AG04450 (cell line): ENCODE measurements around the gene PDE11A. TPM values are rescaled to one million over a fixed set of nuclear protein-coding genes. Genes with fewer than 3 reads are reported as not detected.

ENCODE experiments used
- CTCF ChIA-PET: fragments of 300-600, 350-600 bp; formaldehyde crosslinking; extraction: SDS; loops from one replicate; lab custom pipeline; 2022; ENCODE audit warnings: antibody characterized with exemption, inconsistent platforms; lab: Charles Lee
- POLR2A ChIA-PET: fragments of 350-600 bp; formaldehyde crosslinking; extraction: SDS; loops from one replicate; lab custom pipeline; 2021; ENCODE audit warnings: antibody characterized with exemption, inconsistent platforms; lab: Yijun Ruan, JAX
- DNase-seq: peaks from one replicate; pipeline ENCODE4 v3.0.0-alpha.2; 2011; ENCODE audit warnings: low read depth, low spot score
- H3K27ac ChIP-seq: one replicate; pipeline ENCODE4 v1.5.1; 2012; ENCODE audit warnings: low read depth, low read length, control low read depth
- H3K27me3 ChIP-seq: one replicate; pipeline ENCODE4 v1.6.0; 2012; ENCODE audit warnings: low read length; ENCODE audit not compliant: control insufficient read depth, insufficient read depth
- H3K4me3 ChIP-seq: 2 replicates; pipeline ENCODE4 v1.5.1; 2011; ENCODE audit warnings: mild to moderate bottlenecking, low read depth, low read length, control low read depth
- H3K9me3 ChIP-seq: 2 replicates; pipeline ENCODE4 v1.5.1; 2012; ENCODE audit warnings: low read length; ENCODE audit not compliant: control insufficient read depth, insufficient read depth
- CTCF ChIP-seq: IDR thresholded peaks from 2 replicates; pipeline ENCODE4 v1.5.1; 2011; ENCODE audit warnings: low read depth, low read length, control low read depth, inconsistent platforms
- polyA minus RNA-seq: library from RNA; depleted of rRNA, polyadenylated mRNA; stranded (reverse); fragments of >200 nt; gene quantifications from 2 replicates; pipeline ENCODE4 v1.2.3, GENCODE V29; 2011; rRNA and poly(A)+ RNA removed
- polyA plus RNA-seq: library from polyadenylated mRNA; depleted of rRNA; stranded (reverse); fragments of >200 nt; gene quantifications from 2 replicates; pipeline ENCODE4 v1.2.3, GENCODE V29; 2011; rRNA removed

Gene PDE11A
- polyA plus RNA-seq (0.02 and 0.24 TPM in 2 replicates), polyA minus RNA-seq (0.09 and 0.18 TPM in 2 replicates)

- DNase-seq: no peak
- Histone ChIP-seq H3K4me3 (peak within 1 kb of the TSS; percentile 63), H3K27ac (no peak within 1 kb of the TSS), H3K27me3 (peaks cover 10% of the 10 kb centered on the region), H3K9me3 (peaks cover 2% of the 10 kb centered on the region; the same call in 1 of the 2 replicates)
- ChIA-PET CTCF (interaction anchor here (0.6 to 1.0 kb wide), 2 partner anchors 26 to 60 kb away, joined by 3 to 6 read pairs; no protein-coding TSS in a partner anchor), POLR2A (no interaction called here)
- TF ChIP-seq CTCF: no peak
These were observed at the start of gene PDE11A for GRCh38 chr2:178072383-178073301. PDE11A (minus strand) TSS chr2:178072777; CDS start chr2:178072437, 340 bp downstream.

- ChIA-PET POLR2A (no interaction called here), CTCF (interaction anchor here (1.0 to 5.3 kb wide), 5 partner anchors 9 to 300 kb away, joined by 3 to 29 read pairs (median 13); no protein-coding TSS in a partner anchor)
- TF ChIP-seq CTCF: no peak
- DNase-seq: no peak
- no peaks in the 10 kb centered on the region for H3K27me3 ChIP-seq
- H3K4me3 ChIP-seq: no peak overlapping the region
- H3K27ac ChIP-seq: no peak overlapping the region
- no peaks in the 10 kb centered on the region for H3K9me3 ChIP-seq
These were observed 46.8 kb upstream of the PDE11A start for GRCh38 chr2:178119179-178119922.

- Histone ChIP-seq H3K9me3 (peaks cover under 1% of the 10 kb centered on the region; the same call in 1 of the 2 replicates), H3K4me3 (no peak overlapping the region), H3K27ac (no peak overlapping the region), H3K27me3 (no peaks in the 10 kb centered on the region)
- POLR2A ChIA-PET: no interaction called here
- CTCF ChIA-PET: interaction anchor here (1.6 to 5.3 kb wide), 4 partner anchors 16 to 301 kb away, joined by 5 to 29 read pairs (median 18); no protein-coding TSS in a partner anchor
- no peak for TF ChIP-seq CTCF
- DNase-seq: no peak
These were observed 45.1 kb upstream of the PDE11A start for GRCh38 chr2:178117725-178118124.

DNA sequence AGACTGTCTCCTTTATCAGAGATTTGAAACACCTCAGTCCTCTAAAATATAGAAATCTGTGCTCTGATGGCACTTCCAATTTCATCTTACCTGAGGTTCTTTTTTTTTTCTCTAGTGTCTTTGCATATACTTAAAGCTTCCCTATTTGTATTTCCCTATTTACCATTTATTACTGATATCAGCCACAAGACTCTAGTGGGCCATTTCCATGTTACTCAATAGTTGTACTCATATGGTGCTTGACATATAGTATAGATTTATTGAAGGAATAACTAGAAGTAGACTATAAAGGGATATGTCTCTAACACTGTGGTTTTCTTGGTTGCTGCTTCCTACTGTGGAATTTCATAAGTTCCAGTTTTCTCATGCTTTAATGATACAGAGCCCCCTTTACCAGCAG lies 42.7 kb upstream of the PDE11A start:
- POLR2A ChIA-PET: no interaction called here
- no peak for DNase-seq
- H3K27me3 ChIP-seq: no peaks in the 10 kb centered on the region
- peaks cover 4% of the 10 kb centered on the region; the same call in 1 of the 2 replicates for H3K9me3 ChIP-seq
- CTCF ChIA-PET: interaction anchor here (0.7 to 7.5 kb wide), 5 partner anchors 13 to 303 kb away, joined by 3 to 126 read pairs (median 10); no protein-coding TSS in a partner anchor
- no peak for TF ChIP-seq CTCF
- H3K4me3 ChIP-seq: no peak overlapping the region
- no peak overlapping the region for H3K27ac ChIP-seq
